Measurements from ENCODE around the gene ZDHHC12. TPM values are rescaled to one million over a fixed set of nuclear protein-coding genes. Genes with fewer than 3 reads are reported as not detected.

ZDHHC12 gene
- total and polyA plus RNA-seq, 2 donors (not counting 3 experiments of a cell fraction or from before 2014, with no cell fraction given) = 28.8 to 62.0 TPM

DNA sequence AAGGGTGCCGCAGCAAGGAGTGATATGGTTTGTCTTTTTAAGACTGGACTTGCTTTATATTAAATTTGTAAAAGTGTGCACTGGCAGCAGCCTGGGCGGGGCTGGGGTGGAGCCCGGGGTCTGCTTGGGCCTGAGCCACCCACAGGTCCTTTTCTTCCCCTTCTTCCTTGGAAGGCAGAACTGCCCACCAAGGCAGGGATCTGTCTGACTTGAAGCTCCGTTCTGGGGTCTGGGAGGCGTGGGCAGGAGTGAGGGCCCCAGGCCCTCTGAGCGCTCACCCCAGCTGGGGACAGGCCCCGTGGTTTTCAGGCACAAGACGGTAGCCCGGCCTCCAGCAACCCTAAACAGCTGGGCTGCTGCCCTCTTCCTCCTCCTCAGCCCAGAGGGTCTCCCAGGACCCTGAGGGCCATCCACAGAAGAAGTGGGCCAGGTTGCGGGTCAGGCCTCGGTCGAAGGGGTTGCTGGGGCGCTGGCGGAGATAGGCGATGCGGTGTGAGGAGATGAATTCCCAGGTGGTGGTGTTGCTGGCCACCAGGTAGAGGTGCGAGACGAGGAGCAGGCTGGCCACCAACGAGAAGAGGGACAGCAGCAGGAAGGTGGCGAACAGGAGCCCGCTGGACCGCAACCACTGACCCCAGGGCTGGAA, 3.0 kb downstream of the ZDHHC12 start:
- no peak for FAIRE-seq
- POLR2A ChIA-PET = no interaction called here

More for the DNA sequence above, 3.0 kb downstream of the ZDHHC12 start:
- H3K4me2 ChIP-seq (ENCODE audit: insufficient read depth, low read length) = no peak overlapping the region
- BruUV-seq (replicated peaks) = TSS peak; percentile 41
- H3K27me3 ChIP-seq (ENCODE audit: control insufficient read depth in 2 of 2, insufficient read depth in 2 of 2, low read length in 2 of 2) = no peaks in the 10 kb centered on the region
- no peak for DNase-seq (ENCODE audit: low read depth, low spot score)
- peaks cover 2 to 18% of the 10 kb centered on the region in 2 experiments for H3K36me3 ChIP-seq (ENCODE audit: control insufficient read depth in 2 of 2, extremely low read depth in 1 of 2, insufficient read depth in 2 of 2, low read length in 2 of 2)
- no peaks in the 10 kb centered on the region for H3K9me3 ChIP-seq (replicated peaks; ENCODE audit: control insufficient read depth, insufficient read depth, low read length)
- no peaks in the 10 kb centered on the region for H3K79me2 ChIP-seq (ENCODE audit: control insufficient read depth, insufficient read depth, low read length)
- dilution Hi-C loops (cut with MboI; ENCODE audit: extremely low pct_ligation_motif_present, low sequenced_read_pairs) = no loop called here
- H3K9ac ChIP-seq (replicated peaks; ENCODE audit: extremely low read depth, insufficient read depth, low read length) = no peak overlapping the region
- no peaks in the 10 kb centered on the region for H3K9me1 ChIP-seq (replicated peaks; ENCODE audit: control insufficient read depth, extremely low read depth, insufficient read depth, low read length)
- intact Hi-C loops (cut with micrococcal nuclease) = loop anchor here (5.0 kb wide), 1 partner anchor 96 kb away; the partner anchor contains the start of gene ENDOG
- CTCF ChIA-PET = no interaction called here
- H3K4me3 ChIP-seq (replicated peaks in 1 of 3; ENCODE audit: insufficient read depth in 1 of 3, low read depth in 1 of 3, low read length in 3 of 3) = no peak overlapping the region
- H4K20me1 ChIP-seq (replicated peaks; ENCODE audit: control insufficient read depth, extremely low read depth, insufficient read depth, low read length) = no peaks in the 10 kb centered on the region
- H2AFZ ChIP-seq (ENCODE audit: low read depth, low read length) = no peak overlapping the region
- peaks cover 5% of the 10 kb centered on the region for H3K4me1 ChIP-seq (ENCODE audit: control insufficient read depth, extremely low read depth, insufficient read depth, low read length)
- no peak overlapping the region for H3K27ac ChIP-seq (ENCODE audit: insufficient read depth, low read depth, low read length)
- no peak for TF ChIP-seq POLR2AphosphoS5 (IDR thresholded peaks at IDR 0.05; ENCODE audit: insufficient read depth, low read depth, low read length)
- no peak for TF ChIP-seq MYC (IDR thresholded peaks at IDR 0.05; ENCODE audit: low read depth, low read length)
- TF ChIP-seq, protein P1, sequence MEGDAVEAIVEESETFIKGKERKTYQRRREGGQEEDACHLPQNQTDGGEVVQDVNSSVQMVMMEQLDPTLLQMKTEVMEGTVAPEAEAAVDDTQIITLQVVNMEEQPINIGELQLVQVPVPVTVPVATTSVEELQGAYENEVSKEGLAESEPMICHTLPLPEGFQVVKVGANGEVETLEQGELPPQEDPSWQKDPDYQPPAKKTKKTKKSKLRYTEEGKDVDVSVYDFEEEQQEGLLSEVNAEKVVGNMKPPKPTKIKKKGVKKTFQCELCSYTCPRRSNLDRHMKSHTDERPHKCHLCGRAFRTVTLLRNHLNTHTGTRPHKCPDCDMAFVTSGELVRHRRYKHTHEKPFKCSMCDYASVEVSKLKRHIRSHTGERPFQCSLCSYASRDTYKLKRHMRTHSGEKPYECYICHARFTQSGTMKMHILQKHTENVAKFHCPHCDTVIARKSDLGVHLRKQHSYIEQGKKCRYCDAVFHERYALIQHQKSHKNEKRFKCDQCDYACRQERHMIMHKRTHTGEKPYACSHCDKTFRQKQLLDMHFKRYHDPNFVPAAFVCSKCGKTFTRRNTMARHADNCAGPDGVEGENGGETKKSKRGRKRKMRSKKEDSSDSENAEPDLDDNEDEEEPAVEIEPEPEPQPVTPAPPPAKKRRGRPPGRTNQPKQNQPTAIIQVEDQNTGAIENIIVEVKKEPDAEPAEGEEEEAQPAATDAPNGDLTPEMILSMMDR (IDR thresholded peaks at IDR 0.05; ENCODE audit: extremely low read depth in 1 of 2, insufficient read depth in 1 of 2, low read depth in 1 of 2, low read length in 2 of 2) = no peak
- TF ChIP-seq FOS (IDR thresholded peaks at IDR 0.05; ENCODE audit: borderline replicate concordance, insufficient read depth, low read length) = no peak
- TF ChIP-seq POLR2A (IDR thresholded peaks at IDR 0.05; ENCODE audit: low read depth, low read length) = no peak
